Lower leg skin (tissue), 3 donors: ENCODE measurements around the gene TRPM8.

ENCODE experiments used
- CTCF ChIP-seq, 3 donors: fragments of 450-650 bp; IDR thresholded peaks; one replicate each; pipeline ENCODE4 v1.5.1; 2016; ENCODE audit warnings: antibody characterized with exemption in 3 of 3, mild to moderate bottlenecking in 3 of 3, moderate library complexity in 2 of 3
- POLR2A ChIP-seq, 2 donors: fragments of 450-650 bp; IDR thresholded peaks; one replicate each; pipeline ENCODE4 v1.6.1; 2016 to 2017; ENCODE audit warnings: antibody characterized with exemption in 2 of 2, mild to moderate bottlenecking in 1 of 2, moderate library complexity in 1 of 2

- TF ChIP-seq CTCF (IDR thresholded peaks at IDR 0.05) (no peak), POLR2A (IDR thresholded peaks at IDR 0.05) (no peak)
These were observed 110.5 kb downstream of the TRPM8 start for GRCh38 chr2:234027641-234028040.
